Stimulated activated effector memory CD8-positive, alpha-beta T cell treated with anti-CD3 and anti-CD28 coated beads, Interleukin-12 subunit alpha, Interleukin-12 subunit beta, amount 100 ng/mL, for 72 hours (primary cell): ENCODE results near the gene RBM6.
"Not testable (repeated sequence)": the region's sequence is repeated elsewhere in the genome, so short reads cannot be mapped to it uniquely, and the experiment has no call there.

ENCODE experiments used
- ATAC-seq: fragments of 150-1000 bp; cut with Tn5 transposase; 2 replicates; pipeline ENCODE4 v1.10.0; 2021
- DNase-seq, 2 donors: peaks; one replicate each; pipeline ENCODE4 v3.0.0; 2021 to 2022; ENCODE audit warnings: low spot score in 2 of 2
- H3K27ac Mint-ChIP-seq: one replicate; pipeline ENCODE4 v1.8.0; 2022; ENCODE audit warnings: mild to moderate bottlenecking, mixed read lengths
- H3K36me3 Mint-ChIP-seq: one replicate; pipeline ENCODE4 v1.8.0; 2022; ENCODE audit warnings: mild to moderate bottlenecking, mixed read lengths
- H3K4me1 Mint-ChIP-seq: one replicate; pipeline ENCODE4 v1.8.0; 2022; ENCODE audit warnings: mixed read lengths
- H3K4me3 Mint-ChIP-seq: one replicate; pipeline ENCODE4 v1.8.0; 2022; ENCODE audit warnings: mild to moderate bottlenecking, mixed read lengths
- H3K9me3 Mint-ChIP-seq: one replicate; pipeline ENCODE4 v1.8.0; 2022; ENCODE audit warnings: mixed read lengths

Gene RBM6

GRCh38 chr3:49910409-49911123 lies 29.4 kb upstream of the RBM6 start:
- no peak for ATAC-seq
- peak overlapping the region; percentile 56 for H3K27ac Mint-ChIP-seq
- DNase-seq = no peak
- H3K4me3 Mint-ChIP-seq = no peak overlapping the region
- peaks cover 12% of the 10 kb centered on the region for H3K4me1 Mint-ChIP-seq
- no peaks in the 10 kb centered on the region for H3K9me3 Mint-ChIP-seq
- H3K36me3 Mint-ChIP-seq = peaks cover 13% of the 10 kb centered on the region

GRCh38 chr3:49911124-49911420 lies 28.9 kb upstream of the RBM6 start:
- H3K36me3 Mint-ChIP-seq = peaks cover 13% of the 10 kb centered on the region
- no peak for DNase-seq
- H3K4me1 Mint-ChIP-seq = peaks cover 7% of the 10 kb centered on the region
- no peak overlapping the region for H3K4me3 Mint-ChIP-seq
- H3K27ac Mint-ChIP-seq = no peak overlapping the region
- no peaks in the 10 kb centered on the region for H3K9me3 Mint-ChIP-seq
- no peak for ATAC-seq

- ATAC-seq = no peak
- H3K9me3 Mint-ChIP-seq = no peaks in the 10 kb centered on the region
- H3K27ac Mint-ChIP-seq = no peak overlapping the region
- peaks cover 13% of the 10 kb centered on the region for H3K36me3 Mint-ChIP-seq
- no peak overlapping the region for H3K4me3 Mint-ChIP-seq
- no peak for DNase-seq
- H3K4me1 Mint-ChIP-seq = peaks cover 1% of the 10 kb centered on the region
Measured at GRCh38 chr3:49911611-49912010, 28.3 kb upstream of the RBM6 start.

GRCh38 chr3:49912881-49913281 lies 27.1 kb upstream of the RBM6 start:
- Mint-ChIP-seq H3K9me3 (no peaks in the 10 kb centered on the region), H3K27ac (no peak overlapping the region), H3K4me1 (no peaks in the 10 kb centered on the region), H3K4me3 (no peak overlapping the region), H3K36me3 (peaks cover 13% of the 10 kb centered on the region)
- no peak for ATAC-seq
- no peak for DNase-seq

- peak overlapping the region; percentile 34 for H3K27ac Mint-ChIP-seq
Measured at GRCh38 chr3:49914906-49915305, 25.0 kb upstream of the RBM6 start.

GRCh38 chr3:49916686-49917085 lies 23.3 kb upstream of the RBM6 start:
- Mint-ChIP-seq H3K27ac (no peak overlapping the region), H3K36me3 (peaks cover 6% of the 10 kb centered on the region), H3K4me3 (no peak overlapping the region), H3K4me1 (no peaks in the 10 kb centered on the region), H3K9me3 (no peaks in the 10 kb centered on the region)
- ATAC-seq (no peak), DNase-seq (no peak)

More at GRCh38 chr3:49914906-49915305, 25.0 kb upstream of the RBM6 start:
- H3K36me3 Mint-ChIP-seq = peaks cover 10% of the 10 kb centered on the region
- DNase-seq (no peak), ATAC-seq (no peak)
- no peak overlapping the region for H3K4me3 Mint-ChIP-seq
- H3K4me1 Mint-ChIP-seq = no peaks in the 10 kb centered on the region
- H3K9me3 Mint-ChIP-seq = no peaks in the 10 kb centered on the region

GRCh38 chr3:49917806-49918590 lies 22.0 kb upstream of the RBM6 start:
- not testable (repeated sequence) for H3K36me3 Mint-ChIP-seq, H3K4me1 Mint-ChIP-seq, H3K4me3 Mint-ChIP-seq, H3K9me3 Mint-ChIP-seq, ATAC-seq, DNase-seq
- peak overlapping the region; percentile 39 for H3K27ac Mint-ChIP-seq

GRCh38 chr3:49924683-49925082 lies 15.3 kb upstream of the RBM6 start:
- no peak for ATAC-seq
- DNase-seq = no peak
- peaks cover 24% of the 10 kb centered on the region for H3K4me1 Mint-ChIP-seq
- H3K27ac Mint-ChIP-seq = no peak overlapping the region
- no peak overlapping the region for H3K4me3 Mint-ChIP-seq
- no peaks in the 10 kb centered on the region for H3K36me3 Mint-ChIP-seq
- H3K9me3 Mint-ChIP-seq = no peaks in the 10 kb centered on the region

GRCh38 chr3:49925485-49925884 lies 14.5 kb upstream of the RBM6 start:
- Mint-ChIP-seq H3K36me3 (no peaks in the 10 kb centered on the region), H3K4me3 (no peak overlapping the region), H3K4me1 (peaks cover 29% of the 10 kb centered on the region), H3K9me3 (no peaks in the 10 kb centered on the region), H3K27ac (no peak overlapping the region)
- ATAC-seq (no peak), DNase-seq (no peak)

- H3K27ac Mint-ChIP-seq = peak overlapping the region; percentile 36
- no peak for ATAC-seq
Measured at GRCh38 chr3:49926117-49926728, 13.7 kb upstream of the RBM6 start.

GRCh38 chr3:49927798-49928197 lies 12.2 kb upstream of the RBM6 start:
- no peaks in the 10 kb centered on the region for H3K36me3 Mint-ChIP-seq
- ATAC-seq = no peak

More at GRCh38 chr3:49926117-49926728, 13.7 kb upstream of the RBM6 start:
- DNase-seq = no peak
- Mint-ChIP-seq H3K9me3 (no peaks in the 10 kb centered on the region), H3K4me1 (peaks cover 29% of the 10 kb centered on the region), H3K36me3 (no peaks in the 10 kb centered on the region), H3K4me3 (no peak overlapping the region)

GRCh38 chr3:49928481-49929017 lies 11.4 kb upstream of the RBM6 start:
- H3K4me3 Mint-ChIP-seq = peak overlapping the region; percentile 83
- H3K4me1 Mint-ChIP-seq = peaks cover 29% of the 10 kb centered on the region
- H3K27ac Mint-ChIP-seq = peak overlapping the region; percentile 90
- H3K36me3 Mint-ChIP-seq = no peaks in the 10 kb centered on the region
- DNase-seq (no peak), ATAC-seq (no peak)
- no peaks in the 10 kb centered on the region for H3K9me3 Mint-ChIP-seq

More at GRCh38 chr3:49927798-49928197, 12.2 kb upstream of the RBM6 start:
- H3K4me1 Mint-ChIP-seq = peaks cover 29% of the 10 kb centered on the region
- DNase-seq = no peak
- no peak overlapping the region for H3K4me3 Mint-ChIP-seq
- H3K27ac Mint-ChIP-seq = no peak overlapping the region
- no peaks in the 10 kb centered on the region for H3K9me3 Mint-ChIP-seq

- Mint-ChIP-seq H3K4me1 (peaks cover 29% of the 10 kb centered on the region), H3K27ac (peak within 1 kb of the TSS; percentile 90), H3K36me3 (no peaks in the 10 kb centered on the region), H3K9me3 (no peaks in the 10 kb centered on the region), H3K4me3 (peak within 1 kb of the TSS; percentile 83)
- ATAC-seq (peak; percentile 98), DNase-seq (peak; percentile 90 to 96)
Measured at GRCh38 chr3:49929291-49930167, 10.4 kb upstream of the RBM6 start, which contains the start of gene MON1A. Gene MON1A (minus strand): TSS chr3:49929811. CDS start chr3:49913346, 16,465 bp downstream.

GRCh38 chr3:49930168-49930690 lies 9.7 kb upstream of the RBM6 start:
- no peak for ATAC-seq
- Mint-ChIP-seq H3K4me3 (peak overlapping the region; percentile 83), H3K36me3 (no peaks in the 10 kb centered on the region), H3K9me3 (no peaks in the 10 kb centered on the region), H3K4me1 (peaks cover 29% of the 10 kb centered on the region), H3K27ac (peak overlapping the region; percentile 90)
- no peak for DNase-seq
